ENCODE data around the gene FAH. TPM values are rescaled to one million over a fixed set of nuclear protein-coding genes. Genes with fewer than 3 reads are reported as not detected.

FAH gene
- total and polyA plus RNA-seq, 10 of the 15 experiments (the other 5 are each of a cell fraction or from before 2014, with no cell fraction given), result 36.3 to 121 (median 62.0) TPM

DNA sequence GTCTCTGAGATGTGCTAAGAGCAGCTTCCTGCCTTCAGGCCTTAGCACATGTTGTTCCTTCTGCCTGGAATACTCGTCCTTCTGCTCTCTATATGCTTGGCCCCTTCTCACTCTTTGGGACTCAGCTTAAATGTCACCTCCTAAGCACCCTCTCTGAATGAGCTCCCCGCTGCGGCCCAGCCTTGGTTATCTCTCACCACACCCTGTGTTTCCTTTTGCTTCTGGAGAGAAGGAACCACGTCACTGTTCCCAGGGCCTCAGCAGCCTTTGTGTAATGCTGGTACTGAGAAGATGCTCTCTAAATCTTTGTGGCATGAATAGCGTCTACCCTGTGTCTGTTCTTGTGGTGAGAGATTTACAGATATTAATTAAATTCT, 2.2 kb downstream of the FAH start:
- no peaks in the 10 kb centered on the region for H3K9me3 ChIP-seq (replicated peaks; ENCODE audit: control insufficient read depth, insufficient read depth, low read length)
- no peaks in the 10 kb centered on the region for H3K27me3 ChIP-seq (replicated peaks in 1 of 2; ENCODE audit: control insufficient read depth in 2 of 2, insufficient read depth in 2 of 2, low read length in 1 of 2)
- H3K4me2 ChIP-seq (ENCODE audit: control insufficient read depth, insufficient read depth), result 0 out of 2 replicates have a peak overlapping the region, but pooled peaks have one; percentile 14
- ChIA-PET CTCF (no interaction called here), SMC1A (ENCODE audit: uncharacterized antibody, unreplicated experiment) (interaction anchor here (0.6 kb wide), 1 partner anchor 162 kb away, joined by 3 read pairs; no protein-coding TSS in a partner anchor), RAD21 (ENCODE audit: unreplicated experiment) (no interaction called here), POLR2A (interaction anchor here (0.9 kb wide), 1 partner anchor 95 kb away, joined by 4 read pairs; no protein-coding TSS in a partner anchor)
- H3K36me3 ChIP-seq (ENCODE audit: control insufficient read depth in 2 of 2, insufficient read depth in 2 of 2, low read length in 1 of 2), result no peaks in the 10 kb centered on the region; a peak in 2 of 4 replicates
- peaks cover 4% of the 10 kb centered on the region for H3K79me2 ChIP-seq (ENCODE audit: control insufficient read depth, insufficient read depth, low read length)
- H2AFZ ChIP-seq (ENCODE audit: control insufficient read depth, low read depth, low read length), result no peak overlapping the region
- 84% methylated on average over 5 of the region's 5 CpGs for WGBS (ENCODE audit: insufficient coverage, insufficient replicate concordance, low lambda C conversion rate, missing lambda C conversion rate)
- no peaks in the 10 kb centered on the region for H4K20me1 ChIP-seq (ENCODE audit: control insufficient read depth, insufficient read depth)
- no peak overlapping the region for H3K9ac ChIP-seq (ENCODE audit: control insufficient read depth, insufficient read depth, low read length)
- H3K4me1 ChIP-seq (ENCODE audit: control insufficient read depth, insufficient read depth, low read length), result peaks cover 17% of the 10 kb centered on the region
- no peak for TF ChIP-seq MYC (IDR thresholded peaks at IDR 0.05; ENCODE audit: insufficient read depth, insufficient read length, insufficient replicate concordance, low read length, severe bottlenecking)
- no peak for TF ChIP-seq HDGF (IDR thresholded peaks at IDR 0.05)
- no peak for TF ChIP-seq RFX5 (IDR thresholded peaks at IDR 0.05; ENCODE audit: low read depth, low read length)
- TF ChIP-seq GABPA (IDR thresholded peaks at IDR 0.05; ENCODE audit: low read depth), result no peak
- no peak for TF ChIP-seq MEF2B (IDR thresholded peaks at IDR 0.05; ENCODE audit: partially characterized antibody, poor library complexity, severe bottlenecking)
- no peak for TF ChIP-seq CHD1 (IDR thresholded peaks at IDR 0.05; ENCODE audit: low read depth, low read length)
- TF ChIP-seq, protein P1, sequence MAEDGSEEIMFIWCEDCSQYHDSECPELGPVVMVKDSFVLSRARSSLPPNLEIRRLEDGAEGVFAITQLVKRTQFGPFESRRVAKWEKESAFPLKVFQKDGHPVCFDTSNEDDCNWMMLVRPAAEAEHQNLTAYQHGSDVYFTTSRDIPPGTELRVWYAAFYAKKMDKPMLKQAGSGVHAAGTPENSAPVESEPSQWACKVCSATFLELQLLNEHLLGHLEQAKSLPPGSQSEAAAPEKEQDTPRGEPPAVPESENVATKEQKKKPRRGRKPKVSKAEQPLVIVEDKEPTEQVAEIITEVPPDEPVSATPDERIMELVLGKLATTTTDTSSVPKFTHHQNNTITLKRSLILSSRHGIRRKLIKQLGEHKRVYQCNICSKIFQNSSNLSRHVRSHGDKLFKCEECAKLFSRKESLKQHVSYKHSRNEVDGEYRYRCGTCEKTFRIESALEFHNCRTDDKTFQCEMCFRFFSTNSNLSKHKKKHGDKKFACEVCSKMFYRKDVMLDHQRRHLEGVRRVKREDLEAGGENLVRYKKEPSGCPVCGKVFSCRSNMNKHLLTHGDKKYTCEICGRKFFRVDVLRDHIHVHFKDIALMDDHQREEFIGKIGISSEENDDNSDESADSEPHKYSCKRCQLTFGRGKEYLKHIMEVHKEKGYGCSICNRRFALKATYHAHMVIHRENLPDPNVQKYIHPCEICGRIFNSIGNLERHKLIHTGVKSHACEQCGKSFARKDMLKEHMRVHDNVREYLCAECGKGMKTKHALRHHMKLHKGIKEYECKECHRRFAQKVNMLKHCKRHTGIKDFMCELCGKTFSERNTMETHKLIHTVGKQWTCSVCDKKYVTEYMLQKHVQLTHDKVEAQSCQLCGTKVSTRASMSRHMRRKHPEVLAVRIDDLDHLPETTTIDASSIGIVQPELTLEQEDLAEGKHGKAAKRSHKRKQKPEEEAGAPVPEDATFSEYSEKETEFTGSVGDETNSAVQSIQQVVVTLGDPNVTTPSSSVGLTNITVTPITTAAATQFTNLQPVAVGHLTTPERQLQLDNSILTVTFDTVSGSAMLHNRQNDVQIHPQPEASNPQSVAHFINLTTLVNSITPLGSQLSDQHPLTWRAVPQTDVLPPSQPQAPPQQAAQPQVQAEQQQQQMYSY (CRISPR knock-in tag; IDR thresholded peaks at IDR 0.05), result no peak
- no peak for FAIRE-seq
- intact Hi-C loops (cut with micrococcal nuclease; ENCODE audit: unreplicated experiment), result no loop called here
- DNase-seq (ENCODE audit: low read depth, low spot score), result no peak
- H3K4me3 ChIP-seq, result no peak overlapping the region
- ATAC-seq, result no peak
- no TSS peak for BruUV-seq (replicated peaks)
- no peak overlapping the region for H3K27ac ChIP-seq (ENCODE audit: control insufficient read depth, insufficient read depth)
- in situ Hi-C loops (cut with MboI), result no loop called here
